Tibial nerve (tissue), 4 donors: Measurements from ENCODE around the gene FANCI. TPM values are rescaled to one million over a fixed set of nuclear protein-coding genes. Genes with fewer than 3 reads are reported as not detected.

ENCODE experiments used
- DNase-seq, 2 donors: peaks; one replicate each; pipeline ENCODE4 v3.0.0-alpha.2; 2019; ENCODE audit warnings: low spot score in 2 of 2
- H3K27ac ChIP-seq, 4 donors: fragments of 200-600 bp; sonication (generic) in 3 of 4; one replicate each; pipeline ENCODE4 v1.5.1; 2017 to 2019; ENCODE audit warnings: mild to moderate bottlenecking in 1 of 4
- H3K27me3 ChIP-seq, 2 donors: fragments of 200-600 bp; sonication (generic) in 1 of 2; one replicate each; pipeline versions ENCODE4 v1.5.1 to v1.6.0; 2017 to 2019
- H3K36me3 ChIP-seq, 3 donors: fragments of 200-600 bp; sonication (generic); one replicate each; pipeline ENCODE4 v1.5.1; 2018 to 2019
- H3K4me1 ChIP-seq, 4 donors: fragments of 200-600 bp; sonication (generic) in 3 of 4; one replicate each; pipeline ENCODE4 v1.5.1; 2017 to 2019
- H3K4me3 ChIP-seq, 4 donors: fragments of 200-600 bp; sonication (generic) in 3 of 4; one replicate each; pipeline ENCODE4 v1.5.1; 2017 to 2019; ENCODE audit warnings: mild to moderate bottlenecking in 1 of 4, moderate library complexity in 1 of 4
- H3K9me3 ChIP-seq, 4 donors: fragments of 200-600 bp; sonication (generic) in 3 of 4; one replicate each; pipeline ENCODE4 v1.5.1; 2017 to 2019
- CTCF ChIP-seq, 5 experiments: fragments of 200-600 bp in 3 of 5; fragments of 450-650 bp in 2 of 5; sonication (generic) in 3 of 5; IDR thresholded peaks; one replicate each; pipeline ENCODE4 v1.5.1; 2016 to 2019; ENCODE audit warnings: antibody characterized with exemption in 5 of 5, mild to moderate bottlenecking in 3 of 5, moderate library complexity in 2 of 5
- EP300 ChIP-seq, 2 donors: sonication (generic); formaldehyde crosslinking; IDR thresholded peaks; one replicate each; pipeline ENCODE4 v1.6.1; 2017; ENCODE audit warnings: antibody characterized with exemption in 2 of 2, mild to moderate bottlenecking in 1 of 2
- POLR2A ChIP-seq, 2 donors: fragments of 450-650 bp; IDR thresholded peaks; one replicate each; pipeline ENCODE4 v1.6.1; 2017; ENCODE audit warnings: antibody characterized with exemption in 2 of 2, mild to moderate bottlenecking in 2 of 2, moderate library complexity in 2 of 2
- WGBS, 2 donors: methylation state at CpG; one replicate each; pipeline ENCODE4 v1.1.5; 2018; 5-methylcytosine and 5-hydroxymethylcytosine counted together
- total RNA-seq, 4 donors: library from RNA; depleted of rRNA; stranded (reverse); fragments of >200 nt; gene quantifications; one replicate each; pipeline ENCODE4 v1.1.0, GENCODE V29; 2016

Gene FANCI
- total RNA-seq, 4 donors from 2014 or later = 2.7 to 8.7 (median 5.1) TPM

DNA sequence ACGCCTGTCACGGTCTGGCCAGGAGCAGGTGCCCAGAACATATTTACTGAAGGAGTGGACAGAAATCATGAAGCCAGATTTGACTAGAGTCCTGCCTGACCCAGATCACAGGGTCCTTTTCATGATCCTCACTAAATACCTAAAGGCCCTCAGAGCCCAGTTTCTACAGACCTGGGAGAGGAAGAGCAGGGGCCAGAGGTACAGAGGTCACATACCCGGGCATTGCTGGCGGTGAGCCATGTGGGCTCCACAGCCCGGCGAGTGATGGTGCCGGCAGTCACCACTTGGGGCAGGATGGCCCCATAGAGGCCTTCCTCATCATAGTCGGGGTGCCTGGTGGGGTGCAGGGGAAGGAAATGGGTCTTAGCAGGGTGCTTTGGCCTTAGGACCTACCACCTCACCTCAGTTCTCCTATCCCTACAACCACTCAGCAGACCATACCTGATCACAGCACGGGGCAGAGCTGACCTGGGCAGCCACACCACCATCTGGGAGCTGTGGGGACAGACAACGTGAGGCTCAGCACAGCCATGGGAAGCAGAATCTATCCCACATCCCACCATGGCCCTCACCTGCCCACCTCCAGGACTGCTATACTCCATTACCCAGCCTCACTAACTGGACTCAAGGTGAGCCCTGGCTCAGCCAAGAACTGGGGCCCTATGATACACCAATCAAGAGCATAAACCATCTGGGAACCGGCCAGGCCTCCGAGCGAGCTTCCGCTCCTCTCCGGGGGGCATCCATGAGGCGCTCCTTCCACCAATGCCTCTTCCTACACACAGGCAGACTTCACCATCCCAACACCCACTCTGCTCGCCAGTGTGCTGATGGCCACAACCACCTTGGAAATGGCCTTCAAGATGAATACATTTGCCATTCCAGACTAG lies 78.0 kb downstream of the FANCI start:
- no peaks in the 10 kb centered on the region for H3K9me3 ChIP-seq
- H3K27me3 ChIP-seq = no peaks in the 10 kb centered on the region
- no peak overlapping the region for H3K27ac ChIP-seq
- H3K4me3 ChIP-seq = no peak overlapping the region
- TF ChIP-seq POLR2A (IDR thresholded peaks at IDR 0.05) (no peak), CTCF (IDR thresholded peaks at IDR 0.05) (no peak), EP300 (IDR thresholded peaks at IDR 0.05) (no peak)
- H3K4me1 ChIP-seq = peaks cover 0 to 6% (median 0%) of the 10 kb centered on the region in 4 donors
- no peak for DNase-seq
- H3K36me3 ChIP-seq = peaks cover 12 to 100% (median 90%) of the 10 kb centered on the region in 3 donors
- WGBS, 2 donors = 65 to 76% methylated on average over 14 to 17 of the region's 17 CpGs

GRCh38 chr15:89322822-89323221 lies 79.0 kb downstream of the FANCI start:
- Histone ChIP-seq H3K9me3 (no peaks in the 10 kb centered on the region), H3K4me1 (peaks cover 0 to 6% (median 0%) of the 10 kb centered on the region in 4 donors), H3K4me3 (no peak overlapping the region), H3K27me3 (no peaks in the 10 kb centered on the region), H3K27ac (no peak overlapping the region), H3K36me3 (peaks cover 12 to 100% (median 87%) of the 10 kb centered on the region in 3 donors)
- DNase-seq = no peak
- no peak for TF ChIP-seq CTCF (IDR thresholded peaks at IDR 0.05)
- TF ChIP-seq EP300 (IDR thresholded peaks at IDR 0.05) = no peak
- TF ChIP-seq POLR2A (IDR thresholded peaks at IDR 0.05) = no peak
- WGBS, 2 donors = 91 to 94% methylated on average over 15 of the region's 15 CpGs

DNA sequence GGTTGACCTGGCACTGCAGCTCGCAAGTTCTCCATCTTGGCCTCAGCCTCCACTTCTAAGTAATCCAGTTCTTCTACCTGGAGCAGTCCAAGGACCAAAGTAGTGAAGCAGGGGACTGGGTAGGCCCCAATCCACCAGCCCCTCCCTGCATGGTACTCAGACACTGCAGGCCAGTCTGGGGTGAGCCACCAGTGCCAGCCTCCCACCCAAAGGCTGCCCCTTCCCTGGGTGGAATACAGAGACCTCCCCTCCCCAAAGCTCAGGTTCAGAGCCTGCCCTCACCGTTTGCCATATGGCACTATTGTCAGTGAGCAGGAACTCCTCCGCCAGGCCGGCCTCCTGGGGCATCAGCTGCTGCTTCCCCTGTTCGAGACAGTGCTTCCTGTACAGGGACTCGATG lies 80.0 kb downstream of the FANCI start:
- TF ChIP-seq POLR2A (IDR thresholded peaks at IDR 0.05) (no peak), CTCF (IDR thresholded peaks at IDR 0.05) (no peak), EP300 (IDR thresholded peaks at IDR 0.05) (no peak)
- 86 to 91% methylated on average over 4 to 6 of the region's 6 CpGs for whole genome bisulfite sequencing, 2 donors
- Histone ChIP-seq H3K27me3 (no peaks in the 10 kb centered on the region), H3K4me1 (peaks cover 0 to 11% (median 0%) of the 10 kb centered on the region in 4 donors), H3K4me3 (no peak overlapping the region), H3K27ac (no peak overlapping the region), H3K36me3 (peaks cover 12 to 100% (median 90%) of the 10 kb centered on the region in 3 donors), H3K9me3 (no peaks in the 10 kb centered on the region)
- DNase-seq = no peak

DNA sequence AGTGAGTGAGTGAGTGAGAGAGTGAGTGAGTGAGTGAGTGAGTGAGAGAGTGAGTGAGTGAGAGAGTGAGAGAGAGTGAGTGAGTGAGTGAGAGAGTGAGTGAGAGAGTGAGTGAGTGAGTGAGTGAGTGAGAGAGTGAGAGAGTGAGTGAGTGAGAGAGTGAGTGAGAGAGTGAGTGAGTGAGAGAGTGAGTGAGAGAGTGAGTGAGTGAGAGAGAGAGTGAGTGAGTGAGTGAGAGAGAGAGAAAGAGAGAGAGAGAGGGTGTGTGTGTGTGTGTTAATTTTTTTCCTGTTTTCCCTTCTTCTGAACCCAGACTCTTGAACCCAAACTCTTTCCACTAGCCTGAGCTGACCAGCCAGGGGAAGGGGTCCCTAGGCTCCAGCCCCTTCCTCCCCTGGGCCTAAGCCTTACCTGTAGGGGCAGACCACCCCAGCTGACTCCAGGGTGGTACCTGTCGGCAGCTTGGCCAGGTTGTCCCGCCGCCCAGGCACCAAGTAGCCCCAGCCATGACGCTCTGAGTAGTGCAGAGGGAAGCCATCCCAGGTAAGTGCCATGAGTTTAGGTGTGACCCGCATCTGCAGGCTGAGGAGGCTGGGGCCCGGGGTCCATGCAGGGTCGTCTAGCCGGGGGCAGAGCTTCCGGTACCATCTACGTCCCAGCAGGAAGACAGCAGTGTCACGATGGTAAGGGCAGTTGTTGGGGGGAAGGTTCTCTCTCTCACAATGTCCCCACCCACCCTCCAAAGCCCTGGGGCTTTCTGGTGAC lies 81.4 kb downstream of the FANCI start:
- no peak overlapping the region for H3K27ac ChIP-seq
- H3K4me1 ChIP-seq = peaks cover 0 to 19% (median 3%) of the 10 kb centered on the region in 4 donors
- no peak for DNase-seq
- no peaks in the 10 kb centered on the region for H3K9me3 ChIP-seq
- H3K27me3 ChIP-seq = no peaks in the 10 kb centered on the region
- H3K36me3 ChIP-seq = peaks cover 11 to 100% (median 87%) of the 10 kb centered on the region in 3 donors
- no peak overlapping the region for H3K4me3 ChIP-seq
- TF ChIP-seq CTCF (IDR thresholded peaks at IDR 0.05) (no peak), POLR2A (IDR thresholded peaks at IDR 0.05) (no peak), EP300 (IDR thresholded peaks at IDR 0.05) (no peak)
- WGBS, 2 donors = 89 to 94% methylated on average over 11 of the region's 11 CpGs
